Ishikawa (cell line): ENCODE measurements around the gene BNIP5.

Source experiments
- CEBPB ChIP-seq: IDR thresholded peaks from 2 replicates; pipeline ENCODE4 v1.6.1; 2012
- CREB1 ChIP-seq: IDR thresholded peaks from 2 replicates; pipeline ENCODE4 v1.6.1; 2012; ENCODE audit warnings: low read depth
- EGR1 ChIP-seq: IDR thresholded peaks from 2 replicates; pipeline ENCODE4 v1.6.1; 2012
- EP300 ChIP-seq: IDR thresholded peaks from 2 replicates; pipeline ENCODE4 v1.6.1; 2012; ENCODE audit warnings: borderline replicate concordance
- FOXM1 ChIP-seq: IDR thresholded peaks from 2 replicates; pipeline ENCODE4 v1.6.1; 2012; ENCODE audit warnings: low read depth, borderline replicate concordance
- MAX ChIP-seq: IDR thresholded peaks from 2 replicates; pipeline ENCODE4 v1.6.1; 2012
- NFIC ChIP-seq: IDR thresholded peaks from 2 replicates; pipeline ENCODE4 v1.6.1; 2012
- RAD21 ChIP-seq: IDR thresholded peaks from 2 replicates; pipeline ENCODE4 v1.6.1; 2012; ENCODE audit warnings: low read depth
- REST ChIP-seq: IDR thresholded peaks from 2 replicates; pipeline ENCODE4 v1.6.1; 2012; ENCODE audit warnings: low read depth, mild to moderate bottlenecking
- TAF1 ChIP-seq: IDR thresholded peaks from 2 replicates; pipeline ENCODE4 v1.6.1; 2012; ENCODE audit warnings: low read depth, mild to moderate bottlenecking
- TCF12 ChIP-seq: IDR thresholded peaks from 2 replicates; pipeline ENCODE4 v1.6.1; 2012; ENCODE audit warnings: low read depth
- TEAD4 ChIP-seq: IDR thresholded peaks from 2 replicates; pipeline ENCODE4 v1.6.1; 2012
- YY1 ChIP-seq: IDR thresholded peaks from 2 replicates; pipeline ENCODE4 v1.6.1; 2012; ENCODE audit warnings: low read depth
- ZBTB7A ChIP-seq: IDR thresholded peaks from 2 replicates; pipeline ENCODE4 v1.6.1; 2012; ENCODE audit warnings: low read depth
- TF ChIP-seq, protein P1 (sequence below): IDR thresholded peaks from 2 replicates; pipeline ENCODE4 v1.6.1; 2012

The BNIP5 gene

DNA sequence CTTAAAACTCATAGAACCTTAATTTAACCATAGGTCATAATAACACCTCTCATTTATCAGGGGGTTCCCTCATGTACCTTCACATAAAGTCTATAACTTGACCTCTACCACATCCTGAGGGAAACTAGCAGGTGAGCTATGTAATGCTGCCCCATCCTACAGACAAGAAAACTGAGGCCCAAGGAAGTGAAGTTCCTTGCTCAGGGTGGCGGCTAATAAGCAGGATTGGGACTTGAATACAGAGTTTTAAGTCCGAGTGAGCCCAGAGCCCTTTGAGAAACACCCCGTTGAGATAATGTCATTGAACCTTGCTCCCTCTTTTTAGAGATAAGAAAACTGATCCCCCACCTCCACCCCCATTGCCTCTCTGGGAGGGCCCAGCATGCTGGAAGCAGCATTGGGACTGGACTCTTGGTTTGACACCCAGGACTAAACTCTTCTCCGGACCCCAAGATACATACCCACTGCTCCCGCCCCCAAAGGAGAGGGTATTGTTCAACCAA, 429 bp downstream of the BNIP5 start:
- TF ChIP-seq EGR1 (no peak), REST (no peak), YY1 (no peak), FOXM1 (no peak), EP300 (no peak), TCF12 (no peak), MAX (no peak), NFIC (no peak), CEBPB (no peak), CREB1 (no peak), ZBTB7A (no peak), RAD21 (no peak), TEAD4 (no peak), TAF1 (no peak)
- TF ChIP-seq, protein P1, sequence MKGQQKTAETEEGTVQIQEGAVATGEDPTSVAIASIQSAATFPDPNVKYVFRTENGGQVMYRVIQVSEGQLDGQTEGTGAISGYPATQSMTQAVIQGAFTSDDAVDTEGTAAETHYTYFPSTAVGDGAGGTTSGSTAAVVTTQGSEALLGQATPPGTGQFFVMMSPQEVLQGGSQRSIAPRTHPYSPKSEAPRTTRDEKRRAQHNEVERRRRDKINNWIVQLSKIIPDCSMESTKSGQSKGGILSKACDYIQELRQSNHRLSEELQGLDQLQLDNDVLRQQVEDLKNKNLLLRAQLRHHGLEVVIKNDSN: no peak

- TF ChIP-seq MAX: no peak
- TF ChIP-seq NFIC: no peak
- TF ChIP-seq CEBPB: no peak
- no peak for TF ChIP-seq EP300
- no peak for TF ChIP-seq FOXM1
- no peak for TF ChIP-seq EGR1
- TF ChIP-seq TEAD4: no peak
- TF ChIP-seq TAF1: no peak
- TF ChIP-seq CREB1: no peak
- TF ChIP-seq ZBTB7A: no peak
- no peak for TF ChIP-seq TCF12
- TF ChIP-seq, protein P1: no peak
- TF ChIP-seq RAD21: no peak
- TF ChIP-seq REST: no peak
- no peak for TF ChIP-seq YY1
These were observed 1.1 kb downstream of the BNIP5 start for GRCh38 chr6:36335465-36336207.

GRCh38 chr6:36334832-36335459, 1.7 kb downstream of the BNIP5 start:
- TF ChIP-seq TAF1: no peak
- TF ChIP-seq, protein P1: no peak
- no peak for TF ChIP-seq YY1

DNA sequence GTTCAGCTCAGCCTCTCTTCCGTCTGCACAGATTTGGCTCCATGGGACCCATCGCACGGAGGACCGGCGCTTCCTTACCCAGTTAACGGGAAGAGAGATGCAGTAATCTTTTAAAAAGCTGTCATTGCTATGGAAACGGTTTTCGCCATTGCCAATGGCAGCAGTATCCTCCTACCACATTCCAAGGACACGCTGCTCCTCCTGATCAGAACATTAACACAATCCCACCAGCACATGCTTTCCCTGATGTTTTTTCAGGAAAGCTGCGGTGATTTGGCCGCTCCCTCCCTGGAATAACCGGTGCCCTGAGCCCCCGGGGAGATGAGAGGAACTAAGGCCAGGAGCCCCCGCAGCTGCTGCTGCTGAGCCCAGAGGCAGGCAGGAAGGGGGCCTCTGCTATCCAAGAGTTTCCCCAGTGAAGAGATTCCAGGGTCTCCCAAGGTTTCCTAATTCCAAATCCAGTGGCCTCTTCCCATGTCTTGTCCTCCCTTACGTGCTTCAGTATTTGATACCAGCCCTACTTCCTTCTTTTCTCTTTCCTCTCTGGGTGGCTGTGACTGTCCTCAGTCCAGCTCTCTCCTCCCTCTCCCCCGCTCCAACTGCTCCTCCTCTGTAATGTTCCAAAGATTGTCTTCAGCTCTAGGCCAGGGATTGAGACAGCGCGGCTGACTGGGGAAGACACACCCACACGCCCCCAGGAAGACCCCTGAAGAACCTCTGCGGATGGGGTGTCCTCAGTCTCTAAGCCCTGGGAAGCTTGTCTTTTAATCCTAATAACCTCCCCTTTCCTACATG, 2.6 kb downstream of the BNIP5 start:
- TF ChIP-seq, protein P1: no peak
- TF ChIP-seq REST (no peak), CEBPB (no peak), NFIC (no peak), MAX (no peak), TCF12 (no peak), CREB1 (no peak), TEAD4 (no peak)
